GM18867 (cell line): Measurements from ENCODE around the gene UBAC2.

Experiments
- ATAC-seq: cut with Tn5 transposase; IDR thresholded peaks from one replicate; pipeline ENCODE4 v1.9.1; 2021; ENCODE audit warnings: mild to moderate bottlenecking, moderate library complexity; ENCODE audit not compliant: unreplicated experiment

UBAC2 gene

DNA sequence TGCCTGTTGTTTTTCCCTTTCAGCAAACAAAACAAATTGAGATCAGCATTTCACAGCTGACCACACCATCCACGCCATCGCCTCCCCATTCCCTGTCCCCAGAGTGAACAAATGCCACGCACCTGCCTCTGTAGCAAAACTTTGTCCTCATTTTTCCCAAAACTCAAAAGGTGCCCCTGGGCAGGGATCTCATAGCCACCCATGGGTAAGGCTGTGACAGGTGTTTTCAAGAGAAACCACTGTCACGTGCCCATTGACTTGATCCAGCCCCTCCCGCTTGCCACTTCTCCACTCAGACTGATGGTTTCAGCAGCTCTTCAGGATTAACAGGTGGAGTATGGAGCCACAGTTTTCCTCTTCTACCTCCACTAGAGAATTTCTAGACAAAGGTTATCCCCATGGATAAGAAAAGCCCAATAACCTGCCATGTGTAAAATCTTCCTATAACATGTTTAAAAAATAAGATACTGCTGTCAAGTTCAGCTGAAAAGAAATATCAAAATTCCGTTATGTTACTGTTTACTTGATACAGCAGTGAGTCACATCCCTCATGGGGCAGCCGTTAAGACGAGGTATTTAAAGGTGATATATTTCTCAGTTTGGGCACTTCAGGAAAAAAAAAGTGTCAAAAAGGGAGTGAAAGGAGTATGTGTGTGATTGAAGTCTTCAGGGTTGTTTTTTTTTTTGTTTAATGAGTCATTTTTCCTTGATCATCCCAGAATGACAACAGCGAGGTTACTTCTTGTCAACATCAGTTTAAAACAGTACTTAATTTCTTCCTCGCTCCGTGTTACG, 170.0 kb downstream of the UBAC2 start:
- no peak for ATAC-seq

DNA sequence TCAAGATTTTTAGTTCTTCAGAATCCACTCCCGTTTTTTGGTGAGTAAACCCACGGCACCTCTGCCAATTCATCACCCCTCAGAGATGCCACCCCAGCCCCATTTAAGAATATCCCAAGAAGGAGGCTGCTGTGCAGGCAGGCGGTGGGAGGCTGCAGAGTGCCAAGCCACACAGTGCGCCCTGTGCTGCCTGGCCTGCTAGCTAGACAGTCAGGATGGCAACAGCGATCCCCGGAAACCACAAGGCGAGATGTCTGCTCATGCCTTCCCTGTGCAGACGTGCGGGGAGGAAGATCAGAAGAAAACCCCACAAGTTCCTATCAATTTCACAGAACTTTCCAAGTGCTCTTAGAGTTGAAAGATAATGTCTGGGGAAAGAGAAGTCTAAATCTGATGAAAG, 171.3 kb downstream of the UBAC2 start:
- no peak for ATAC-seq

DNA sequence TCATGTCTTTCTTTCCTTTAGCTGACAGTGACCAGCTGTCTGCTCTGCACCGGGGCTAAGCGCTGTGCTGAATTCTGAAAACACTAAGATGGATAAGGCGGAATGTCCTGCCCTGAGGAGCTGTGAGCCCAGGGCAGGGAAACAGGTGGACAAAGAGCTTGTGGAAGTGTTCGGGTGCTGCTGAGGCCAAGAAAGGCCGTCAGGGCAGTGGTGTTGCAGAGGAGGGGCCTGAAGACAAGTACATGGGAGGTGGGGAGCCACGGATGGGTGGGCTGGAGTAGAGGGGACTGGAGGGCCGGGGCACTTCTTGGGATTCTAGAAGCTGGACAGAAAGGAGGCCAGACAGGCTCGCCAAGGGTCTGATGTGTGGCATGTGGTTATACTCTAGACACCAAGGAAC, 172.8 kb downstream of the UBAC2 start:
- ATAC-seq = no peak

DNA sequence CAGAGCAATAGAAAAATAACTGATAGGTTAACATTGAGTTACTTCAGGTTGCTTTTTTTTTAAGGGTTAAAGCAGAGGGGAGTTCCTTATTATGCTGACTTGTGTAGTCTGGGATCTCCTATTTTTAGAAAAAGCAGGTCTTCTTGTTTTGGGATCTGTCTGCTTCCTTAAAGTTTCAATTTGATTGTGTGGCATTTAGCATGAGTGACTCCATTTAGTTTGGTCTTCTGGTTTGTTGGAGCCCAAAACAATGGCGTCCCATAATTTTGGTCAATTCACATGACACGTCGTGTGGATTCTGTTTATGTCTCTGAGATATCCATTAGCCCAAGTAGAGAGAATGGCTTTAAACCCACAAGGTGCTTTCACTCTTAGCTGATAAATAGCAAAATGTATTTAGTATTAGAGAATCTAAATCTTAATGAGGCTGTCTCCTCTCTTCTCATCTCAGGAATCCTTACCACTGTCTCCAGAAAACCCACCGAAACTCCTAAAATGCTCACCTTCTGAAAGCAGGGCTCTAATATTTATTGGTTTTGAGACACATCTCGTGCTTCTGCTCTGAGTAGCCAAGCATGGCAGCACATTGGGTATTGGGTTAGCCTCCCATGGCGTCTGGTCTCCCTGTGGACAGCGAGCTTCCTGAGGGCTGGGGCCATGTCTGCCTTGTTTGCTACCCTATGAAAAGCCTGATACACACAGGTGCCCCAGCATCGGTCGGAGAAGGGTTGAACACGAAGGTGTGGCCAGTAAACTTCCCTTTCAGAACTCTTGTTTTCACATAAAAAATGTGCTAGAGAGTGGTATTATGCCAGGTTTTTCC, 173.7 kb downstream of the UBAC2 start:
- ATAC-seq = peak; percentile 26

DNA sequence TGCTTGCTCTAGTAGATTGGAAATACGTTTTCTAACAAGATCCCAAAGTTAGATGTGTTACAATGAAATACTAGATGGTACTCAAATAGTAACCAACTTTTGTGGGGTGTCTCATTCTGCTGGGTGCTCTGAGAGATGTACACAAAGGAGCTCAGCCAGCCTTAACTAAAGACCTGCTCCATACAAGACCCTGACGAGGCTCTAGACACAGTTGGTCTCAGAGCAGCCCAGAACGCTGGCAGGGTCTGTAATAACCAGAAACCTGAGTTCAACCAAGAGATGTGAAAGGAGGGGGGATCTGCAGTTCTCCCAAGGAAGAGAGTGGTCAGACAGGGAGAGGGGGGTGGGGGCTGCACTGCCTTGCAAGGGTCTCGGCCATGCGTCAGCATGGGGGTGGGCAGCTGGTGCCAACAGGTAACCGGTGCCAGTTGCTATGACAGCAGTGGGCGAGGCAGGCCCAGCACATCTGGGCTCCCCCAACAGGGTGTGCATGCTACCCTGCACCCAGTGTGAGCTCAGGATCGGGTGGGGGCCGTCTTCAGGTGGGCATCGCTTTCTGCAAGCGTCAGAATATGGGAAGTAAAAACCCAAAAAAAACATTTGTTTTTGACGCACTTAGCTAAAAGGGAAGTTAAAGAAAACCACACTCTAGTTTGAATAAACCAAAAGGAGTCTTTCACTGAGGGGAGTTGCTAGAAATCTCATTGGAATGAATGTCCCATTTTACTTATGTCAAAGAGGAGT, 174.5 kb downstream of the UBAC2 start:
- ATAC-seq = peak; percentile 54

DNA sequence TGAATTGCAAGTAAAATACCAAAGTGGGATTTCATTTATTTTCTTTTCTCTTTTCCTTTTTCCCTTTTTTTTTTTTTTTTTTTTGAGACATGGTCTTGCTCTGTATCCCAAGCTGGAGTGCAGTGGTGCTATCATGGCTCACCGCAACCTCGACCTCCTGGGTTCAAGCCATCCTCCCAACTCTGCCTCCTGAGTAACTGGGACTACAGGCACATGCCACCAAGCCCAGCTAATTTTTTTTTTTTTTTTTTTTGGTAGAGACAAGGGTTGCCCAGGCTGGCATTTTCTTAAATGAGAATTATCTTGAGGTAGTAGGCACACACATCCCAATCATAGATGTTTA, 175.1 kb downstream of the UBAC2 start:
- ATAC-seq = peak; percentile 2

DNA sequence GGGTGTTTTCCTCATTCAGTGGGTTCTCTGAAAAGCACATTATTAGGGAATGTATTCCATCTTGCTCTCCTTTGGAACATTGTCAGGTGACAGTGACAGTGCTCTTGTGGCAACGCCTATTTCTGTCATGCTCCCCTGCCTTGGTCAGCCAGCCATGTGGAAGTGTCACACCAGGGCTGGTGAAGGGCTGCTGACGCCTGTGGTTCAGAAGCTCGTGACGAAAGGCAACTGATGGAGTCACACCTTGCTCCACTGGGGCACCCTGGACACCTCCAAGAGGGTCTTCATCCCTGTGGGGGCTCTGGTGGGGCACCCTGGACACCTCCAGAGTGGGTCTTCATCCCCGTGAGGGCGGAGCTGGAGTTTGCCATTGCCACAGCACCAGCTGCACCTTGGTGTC, 175.5 kb downstream of the UBAC2 start:
- ATAC-seq = peak; percentile 57

DNA sequence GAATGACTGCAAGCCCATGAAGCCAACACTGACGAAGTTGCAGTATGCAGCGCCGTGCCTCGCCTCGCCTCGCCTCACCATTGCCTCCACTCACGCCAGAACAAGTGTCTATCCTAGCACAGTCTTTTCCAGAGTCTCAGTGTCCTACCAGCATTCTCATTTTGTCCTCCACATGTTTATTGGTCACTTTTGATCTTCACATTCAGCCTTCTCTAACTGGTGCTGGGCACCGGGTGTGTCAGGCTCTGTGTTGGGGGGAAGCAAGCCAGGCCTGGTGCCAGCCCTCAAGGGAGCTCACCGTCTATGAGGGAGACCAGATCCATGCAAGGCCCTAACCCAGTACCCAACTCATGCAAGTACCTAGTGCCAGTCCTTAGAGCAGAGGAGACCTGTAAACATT, 176.3 kb downstream of the UBAC2 start:
- ATAC-seq = no peak

DNA sequence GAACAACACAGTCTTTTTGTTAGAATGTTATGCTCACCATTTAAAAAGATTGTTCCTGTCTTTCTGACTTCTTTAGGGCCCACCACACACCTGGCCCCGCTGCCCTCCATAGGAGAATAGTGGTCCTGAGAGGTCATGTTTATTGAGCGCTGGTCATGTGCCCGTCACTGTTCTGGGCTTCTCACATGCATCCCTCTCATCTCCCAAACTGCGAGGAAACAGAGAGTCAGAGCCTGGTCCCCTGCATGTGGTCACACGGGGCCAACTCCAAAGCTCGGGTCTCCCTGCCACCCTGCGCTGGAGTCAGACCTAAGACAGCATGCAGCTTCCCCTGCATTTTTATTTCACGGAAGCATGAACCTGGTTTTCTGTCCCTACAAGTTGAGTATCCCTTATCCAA, 177.0 kb downstream of the UBAC2 start:
- no peak for ATAC-seq

DNA sequence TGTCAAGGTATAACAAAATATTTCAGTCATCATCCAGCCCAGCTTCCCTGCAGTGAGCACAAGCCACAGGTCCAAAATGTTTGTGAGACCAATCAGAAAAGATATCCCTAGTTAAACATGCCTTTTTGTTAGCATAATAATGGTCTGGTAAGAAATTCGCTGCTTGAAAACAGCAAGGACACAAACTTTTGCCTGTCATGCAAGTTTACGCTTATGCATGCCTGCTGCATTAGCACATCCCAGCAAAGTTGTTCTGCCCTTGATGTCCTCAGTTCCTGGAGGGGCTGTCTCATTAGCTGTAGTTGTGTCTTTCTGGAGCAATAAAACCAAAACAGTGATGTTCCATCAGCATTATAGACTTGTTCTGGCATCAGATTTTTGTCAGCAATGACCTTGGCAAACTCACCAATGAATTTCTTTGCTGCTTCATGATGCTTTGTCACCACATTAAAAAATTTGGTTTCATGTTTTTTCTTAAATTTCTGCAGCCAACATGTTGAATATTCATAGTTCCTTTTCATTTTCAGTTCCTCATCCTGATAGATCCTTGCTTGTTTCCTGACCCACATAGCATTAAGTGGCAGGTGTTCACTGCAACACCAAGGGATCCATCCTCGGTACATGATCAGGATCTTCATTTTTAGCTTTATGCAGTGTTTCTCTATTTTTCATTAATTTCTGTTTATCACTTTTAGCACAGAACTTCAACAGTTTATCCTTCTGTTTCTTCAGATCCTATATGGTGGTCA, 178.5 kb downstream of the UBAC2 start:
- ATAC-seq = no peak

DNA sequence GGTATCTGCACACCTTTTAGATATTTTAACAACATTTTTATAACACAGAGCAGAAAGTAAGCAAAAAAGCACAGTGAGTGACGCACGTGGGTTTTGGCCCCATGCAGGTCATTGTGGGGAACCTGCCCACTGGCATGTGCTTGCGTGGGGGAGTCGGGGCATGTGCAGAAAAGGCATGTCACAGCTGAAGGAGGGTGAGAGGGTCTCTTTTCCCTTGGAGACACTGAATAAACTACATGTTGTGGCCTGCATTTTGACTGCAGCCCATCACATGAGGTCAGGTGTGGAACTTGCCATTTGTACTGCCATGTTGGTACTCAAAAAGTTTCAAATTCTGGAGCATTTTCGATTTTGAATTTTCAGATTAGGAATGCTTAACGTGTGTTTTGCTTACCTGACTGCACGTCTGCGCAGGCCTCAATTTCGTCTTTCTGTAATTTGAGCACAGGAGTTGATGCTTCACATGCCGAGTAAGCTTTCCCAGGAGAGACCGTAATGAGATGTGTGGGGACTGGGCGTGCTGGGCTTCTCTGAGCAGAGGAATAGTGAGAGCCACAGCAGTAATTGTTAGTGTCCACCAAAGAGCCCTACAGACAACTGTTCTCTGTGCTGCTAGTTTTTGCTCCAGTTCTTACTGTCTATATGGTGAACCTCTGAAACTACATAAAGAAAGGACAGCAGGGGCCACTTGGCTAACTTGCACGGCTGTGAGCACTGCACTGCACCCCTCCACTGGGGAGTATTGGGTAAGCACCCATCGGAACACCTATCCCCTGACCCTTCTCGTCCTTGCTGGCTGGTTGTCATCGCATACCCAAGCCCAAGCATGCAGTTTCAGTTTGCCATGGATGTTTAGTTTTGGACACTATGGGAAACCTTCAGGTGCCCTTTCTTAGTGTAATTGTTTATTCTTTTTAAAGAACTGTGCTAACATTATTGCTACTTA, 179.5 kb downstream of the UBAC2 start:
- no peak for ATAC-seq

DNA sequence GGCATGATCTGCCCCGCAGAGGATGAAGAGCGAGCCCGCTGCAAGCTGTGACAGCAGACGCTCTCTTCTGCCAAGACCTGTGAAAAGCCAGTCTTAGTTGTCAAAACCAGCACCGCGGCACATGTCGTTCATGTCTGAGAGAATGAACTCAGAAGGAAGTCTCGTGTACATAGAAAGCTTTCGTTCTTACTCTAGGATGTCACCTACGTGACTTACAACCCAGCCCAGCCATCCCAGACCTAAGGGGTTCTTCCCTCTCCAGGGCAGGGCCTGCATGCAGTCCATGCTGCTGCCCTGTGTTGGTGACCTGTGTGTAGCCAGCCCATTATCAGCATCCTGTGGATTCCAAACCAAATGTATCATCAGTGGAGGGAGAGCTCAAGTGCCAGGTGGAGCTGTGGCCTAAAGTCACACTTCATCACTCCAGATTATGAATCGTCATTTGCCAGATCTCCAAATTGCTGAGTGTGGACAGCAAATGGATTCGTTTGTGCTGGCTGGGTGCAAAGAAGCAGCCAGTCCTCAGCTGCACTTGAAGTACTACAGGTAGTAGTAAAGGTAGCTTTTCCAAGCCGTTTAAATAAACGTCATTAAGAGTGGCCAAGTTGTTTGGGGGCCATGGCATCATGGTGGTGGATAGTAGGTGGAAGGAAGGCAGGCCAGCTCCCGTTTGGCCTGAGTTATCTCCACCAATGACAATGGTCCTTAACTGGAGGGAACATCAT, 180.4 kb downstream of the UBAC2 start:
- ATAC-seq = peak; percentile 88

DNA sequence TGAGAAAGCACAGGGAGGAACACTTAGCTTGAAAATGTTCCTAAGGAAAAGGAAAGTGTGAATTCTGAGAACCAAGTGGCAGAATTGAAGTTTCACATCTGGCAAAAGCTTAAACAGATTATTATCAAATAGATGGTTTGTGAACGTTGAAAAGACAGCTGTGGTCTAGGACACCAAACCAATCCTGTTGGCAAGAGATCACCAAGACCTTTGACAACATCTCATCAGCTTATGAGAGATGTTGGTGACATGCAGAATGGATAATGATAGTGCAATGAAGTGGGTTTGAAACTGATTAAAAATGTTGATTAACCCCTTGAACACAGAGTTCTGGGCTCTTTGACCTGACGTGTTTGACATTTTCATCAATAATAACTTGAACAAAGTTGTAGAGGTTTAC, 181.1 kb downstream of the UBAC2 start:
- ATAC-seq = no peak

DNA sequence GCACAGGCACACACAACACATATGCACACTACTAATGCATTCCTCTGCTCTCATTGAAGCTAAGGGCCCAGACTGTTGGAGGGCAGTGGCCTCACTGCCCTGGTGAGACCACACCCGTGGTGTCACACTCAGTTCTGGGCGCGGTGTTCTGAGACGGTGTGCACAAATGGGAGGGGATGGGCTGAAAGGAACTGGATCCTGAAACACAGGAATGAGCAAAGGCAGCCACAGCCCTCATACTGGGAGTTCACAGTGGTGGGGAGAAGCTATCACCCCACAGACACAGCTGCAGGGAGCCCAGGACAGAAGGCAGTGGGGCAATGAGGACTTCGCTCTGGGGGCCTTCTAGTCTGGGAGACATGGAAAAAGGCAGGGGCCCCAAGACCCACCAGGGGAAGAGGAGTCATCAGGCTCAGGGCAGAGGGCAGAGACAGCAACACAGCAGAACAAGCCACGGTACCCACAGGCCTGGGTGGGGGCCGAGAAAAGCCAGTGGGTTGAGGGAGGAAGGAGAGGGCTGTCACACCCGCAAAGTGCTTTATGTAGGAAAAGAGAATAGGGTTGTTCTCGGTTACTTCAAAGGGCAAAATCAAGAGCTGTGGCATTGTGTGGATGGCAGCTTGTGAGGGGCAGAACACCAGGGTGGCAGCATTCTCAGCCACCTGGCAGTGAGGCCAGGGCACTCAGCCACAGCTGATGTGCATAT, 181.9 kb downstream of the UBAC2 start:
- no peak for ATAC-seq

DNA sequence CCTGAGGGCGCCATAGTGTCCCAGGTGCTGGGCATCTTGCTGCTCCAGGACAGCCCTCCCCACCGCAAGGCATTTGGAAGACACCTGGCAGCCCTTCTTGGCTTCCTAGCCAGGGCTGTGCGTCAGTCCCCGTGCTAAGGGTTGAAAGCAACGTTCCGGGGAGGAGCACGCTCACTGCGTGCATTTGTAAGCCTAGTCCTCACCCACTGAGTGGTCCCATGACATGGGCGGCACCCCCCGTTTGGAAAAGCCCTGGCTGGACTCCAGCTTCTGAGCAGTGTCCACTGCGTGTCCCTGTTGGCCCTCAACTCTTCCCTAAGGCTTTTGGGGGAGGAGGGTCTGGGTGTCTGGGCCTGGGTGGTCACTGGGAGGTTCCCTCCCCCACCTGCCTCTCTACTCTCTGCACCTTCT, 182.9 kb downstream of the UBAC2 start:
- ATAC-seq = no peak

DNA sequence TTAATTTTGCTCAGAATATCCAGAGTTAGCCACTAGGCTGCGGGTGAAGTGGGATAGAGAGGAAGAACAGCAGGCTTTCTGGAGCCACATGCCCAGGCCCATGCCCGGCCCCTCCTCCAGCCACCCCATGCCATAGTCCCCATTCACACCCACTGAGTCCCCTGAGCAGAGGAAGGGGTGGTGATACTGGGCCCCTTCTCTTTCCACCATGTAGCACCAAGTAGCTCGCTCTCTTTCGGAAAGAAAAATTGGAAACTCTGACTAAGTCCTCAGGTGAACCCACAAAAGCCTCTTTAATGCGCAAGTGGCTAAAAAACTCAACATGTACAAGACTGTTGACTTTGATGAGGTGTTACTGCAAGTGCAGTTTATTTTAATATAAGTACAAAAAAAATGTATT, 183.3 kb downstream of the UBAC2 start:
- ATAC-seq = no peak

DNA sequence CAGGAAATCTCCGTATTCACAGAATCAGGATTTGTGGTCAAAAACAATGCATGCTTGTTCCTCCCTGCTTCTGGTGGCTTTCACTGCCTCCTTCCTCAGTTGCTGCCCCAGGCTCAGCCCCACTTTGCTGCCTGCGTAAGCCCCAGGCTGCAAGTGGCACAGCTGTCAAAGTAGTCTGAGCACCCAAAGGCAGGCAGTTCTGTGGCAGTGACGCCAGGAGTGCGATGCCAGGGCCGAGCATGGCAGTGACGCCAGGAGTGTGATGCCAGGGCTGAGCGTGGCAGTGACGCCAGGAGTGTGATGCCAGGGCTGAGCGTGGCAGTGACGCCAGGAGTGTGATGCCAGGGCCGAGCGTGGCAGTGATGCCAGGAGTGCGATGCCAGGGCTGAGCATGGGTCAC, 183.8 kb downstream of the UBAC2 start:
- no peak for ATAC-seq

DNA sequence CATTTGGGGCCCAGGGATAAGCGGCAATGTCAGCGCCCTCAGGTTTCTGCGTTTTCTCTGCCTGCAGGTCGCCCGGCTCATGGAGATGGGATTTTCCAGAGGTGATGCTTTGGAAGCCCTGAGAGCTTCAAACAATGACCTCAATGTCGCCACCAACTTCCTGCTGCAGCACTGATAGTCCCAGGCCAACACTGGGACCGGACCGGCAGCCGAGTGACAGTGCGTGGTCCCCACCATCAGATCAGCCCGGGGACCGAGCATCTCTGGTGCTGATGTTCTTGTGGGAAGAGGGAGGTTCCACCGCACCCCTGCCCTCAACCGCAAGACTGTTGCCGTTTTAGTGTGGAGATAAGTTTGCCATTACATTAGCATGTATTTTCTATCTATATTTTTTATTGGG, 184.5 kb downstream of the UBAC2 start:
- ATAC-seq = no peak

DNA sequence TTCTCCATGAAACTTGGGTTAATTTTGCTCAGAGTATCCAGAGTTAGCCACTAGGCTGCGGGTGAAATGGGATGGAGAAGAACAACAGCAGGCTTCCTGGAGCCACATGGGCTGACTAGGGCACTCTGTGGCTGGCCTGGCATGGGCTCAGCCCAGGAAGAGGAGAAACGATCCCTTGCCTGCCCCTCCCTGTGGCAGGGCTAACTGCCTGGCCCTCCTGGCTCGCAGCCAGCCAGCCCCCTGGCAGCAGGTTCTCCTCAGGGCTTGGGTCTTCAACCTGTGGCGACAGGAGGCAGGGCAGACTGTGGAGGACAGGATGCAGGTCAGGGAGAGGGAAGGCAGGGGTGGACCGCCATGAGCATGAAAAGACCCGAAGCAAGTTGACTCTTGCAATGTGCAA, 185.3 kb downstream of the UBAC2 start:
- no peak for ATAC-seq
